Kidney epithelial cell (primary cell): Measurements from ENCODE around the gene MAPK13. TPM values are rescaled to one million over a fixed set of nuclear protein-coding genes. Genes with fewer than 3 reads are reported as not detected.

Source experiments
- DNase-seq: peaks from one replicate; pipeline ENCODE4 v3.0.0-alpha.2; 2010; ENCODE audit warnings: low read depth
- H3K27me3 ChIP-seq: 2 replicates; pipeline ENCODE4 v1.6.0; 2011; ENCODE audit warnings: low read length; ENCODE audit not compliant: control insufficient read depth, insufficient read depth
- H3K36me3 ChIP-seq: 2 replicates; pipeline ENCODE4 v1.5.1; 2011; ENCODE audit warnings: low read length; ENCODE audit not compliant: control insufficient read depth, insufficient read depth
- H3K4me3 ChIP-seq: 2 replicates; pipeline ENCODE4 v1.5.1; 2011; ENCODE audit warnings: low read depth, mild to moderate bottlenecking, control low read depth, low read length
- CTCF ChIP-seq: IDR thresholded peaks from 2 replicates; pipeline ENCODE4 v1.5.1; 2011; ENCODE audit warnings: mild to moderate bottlenecking, moderate library complexity, low read length, control low read depth, inconsistent platforms; ENCODE audit not compliant: insufficient read depth, poor library complexity, severe bottlenecking
- total RNA-seq: library from RNA; depleted of rRNA; stranded (reverse); fragments of >200 nt; gene quantifications from 2 replicates; pipeline ENCODE4 v1.2.3, GENCODE V29; 2015

The MAPK13 gene
- total RNA-seq, 1 donor from 2014 or later: 51.3 TPM

GRCh38 chr6:36116066-36116864 is 14.0 kb upstream of the MAPK13 start:
- no peaks in the 10 kb centered on the region for H3K27me3 ChIP-seq
- TF ChIP-seq CTCF: no peak
- H3K36me3 ChIP-seq: peaks cover 1% of the 10 kb centered on the region
- DNase-seq: no peak
- H3K4me3 ChIP-seq: no peak overlapping the region

- Histone ChIP-seq H3K36me3 (peaks cover 1% of the 10 kb centered on the region), H3K27me3 (no peaks in the 10 kb centered on the region), H3K4me3 (no peak overlapping the region)
- DNase-seq: no peak
- no peak for TF ChIP-seq CTCF
Measured at GRCh38 chr6:36116943-36117342, 13.4 kb upstream of the MAPK13 start.

DNA sequence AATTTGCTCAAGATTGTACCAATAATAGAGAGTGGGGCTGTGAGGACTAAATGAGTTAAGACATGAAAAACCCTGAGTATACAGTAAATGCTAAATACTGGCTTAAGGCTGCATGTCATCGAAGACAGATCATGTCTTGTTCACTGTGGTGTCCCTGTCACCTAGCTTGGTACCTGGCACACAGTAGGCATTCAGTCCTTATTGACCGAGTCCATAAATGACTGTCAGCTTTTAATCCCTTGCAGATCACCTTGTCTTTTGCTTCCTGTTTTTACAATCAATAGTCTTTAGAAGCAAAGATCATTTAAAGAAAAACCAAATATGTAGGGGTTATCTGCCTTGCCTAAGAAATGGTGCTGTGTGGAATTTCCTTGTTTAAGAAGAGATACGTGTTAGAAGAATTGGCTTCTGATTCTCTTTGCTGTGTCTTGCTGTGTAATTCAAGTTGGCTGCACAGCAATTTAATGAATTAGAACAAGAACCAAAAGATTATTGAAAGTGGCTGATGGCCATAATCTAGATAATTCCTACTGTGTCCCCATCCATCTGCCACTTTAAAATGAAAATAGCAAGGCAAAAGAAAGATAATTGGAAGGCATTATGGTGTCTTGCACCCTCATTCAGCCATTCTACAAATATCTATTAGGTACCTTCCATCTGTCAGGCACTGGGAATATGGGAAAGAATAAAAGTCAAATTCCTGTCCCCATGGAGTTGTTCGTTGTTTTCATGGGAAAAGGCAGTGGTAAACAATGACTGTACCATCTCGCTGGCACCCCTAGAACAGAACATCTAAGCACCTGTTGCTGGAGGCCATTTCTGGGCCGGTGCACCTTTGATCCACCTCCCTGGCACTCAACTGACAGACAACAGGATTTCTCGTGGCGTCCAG is 12.4 kb upstream of the MAPK13 start:
- TF ChIP-seq CTCF: no peak
- DNase-seq: no peak

GRCh38 chr6:36118550-36119107 is 11.7 kb upstream of the MAPK13 start:
- Histone ChIP-seq H3K27me3 (no peaks in the 10 kb centered on the region), H3K4me3 (no peak overlapping the region), H3K36me3 (peaks cover 1% of the 10 kb centered on the region)
- TF ChIP-seq CTCF: no peak
- no peak for DNase-seq

More for the DNA sequence above, 12.4 kb upstream of the MAPK13 start:
- H3K4me3 ChIP-seq: no peak overlapping the region
- H3K27me3 ChIP-seq: no peaks in the 10 kb centered on the region
- peaks cover 1% of the 10 kb centered on the region for H3K36me3 ChIP-seq

DNA sequence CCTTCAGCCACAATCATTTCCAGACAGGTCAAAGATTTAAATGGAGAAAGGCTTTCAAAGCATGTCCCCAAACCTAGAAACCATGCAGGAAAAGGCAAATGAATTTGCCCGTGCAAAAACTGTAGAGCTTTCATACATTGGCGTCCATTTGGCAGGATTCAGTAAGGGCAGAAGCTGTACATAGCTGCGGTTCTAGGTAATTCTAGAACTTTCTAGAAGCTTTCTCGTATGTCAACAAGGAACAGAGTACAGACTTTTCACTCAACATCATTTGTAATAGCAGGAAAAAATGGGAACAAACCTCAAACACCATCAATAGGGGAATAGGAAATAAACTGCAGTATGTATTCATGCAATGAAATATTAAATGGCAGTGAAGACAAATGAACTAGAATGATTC is 11.1 kb upstream of the MAPK13 start:
- TF ChIP-seq CTCF: no peak

More for the DNA sequence above, 11.1 kb upstream of the MAPK13 start:
- Histone ChIP-seq H3K36me3 (peaks cover 1% of the 10 kb centered on the region), H3K4me3 (no peak overlapping the region), H3K27me3 (no peaks in the 10 kb centered on the region)
- no peak for DNase-seq
